Measurements from ENCODE around the gene KPNA6.
A peak's percentile ranks its signal among the peaks of the same experiment; 100 is the strongest.
"Not testable (repeated sequence)": the region's sequence is repeated elsewhere in the genome, so short reads cannot be mapped to it uniquely, and the experiment has no call there.

KPNA6 gene

DNA sequence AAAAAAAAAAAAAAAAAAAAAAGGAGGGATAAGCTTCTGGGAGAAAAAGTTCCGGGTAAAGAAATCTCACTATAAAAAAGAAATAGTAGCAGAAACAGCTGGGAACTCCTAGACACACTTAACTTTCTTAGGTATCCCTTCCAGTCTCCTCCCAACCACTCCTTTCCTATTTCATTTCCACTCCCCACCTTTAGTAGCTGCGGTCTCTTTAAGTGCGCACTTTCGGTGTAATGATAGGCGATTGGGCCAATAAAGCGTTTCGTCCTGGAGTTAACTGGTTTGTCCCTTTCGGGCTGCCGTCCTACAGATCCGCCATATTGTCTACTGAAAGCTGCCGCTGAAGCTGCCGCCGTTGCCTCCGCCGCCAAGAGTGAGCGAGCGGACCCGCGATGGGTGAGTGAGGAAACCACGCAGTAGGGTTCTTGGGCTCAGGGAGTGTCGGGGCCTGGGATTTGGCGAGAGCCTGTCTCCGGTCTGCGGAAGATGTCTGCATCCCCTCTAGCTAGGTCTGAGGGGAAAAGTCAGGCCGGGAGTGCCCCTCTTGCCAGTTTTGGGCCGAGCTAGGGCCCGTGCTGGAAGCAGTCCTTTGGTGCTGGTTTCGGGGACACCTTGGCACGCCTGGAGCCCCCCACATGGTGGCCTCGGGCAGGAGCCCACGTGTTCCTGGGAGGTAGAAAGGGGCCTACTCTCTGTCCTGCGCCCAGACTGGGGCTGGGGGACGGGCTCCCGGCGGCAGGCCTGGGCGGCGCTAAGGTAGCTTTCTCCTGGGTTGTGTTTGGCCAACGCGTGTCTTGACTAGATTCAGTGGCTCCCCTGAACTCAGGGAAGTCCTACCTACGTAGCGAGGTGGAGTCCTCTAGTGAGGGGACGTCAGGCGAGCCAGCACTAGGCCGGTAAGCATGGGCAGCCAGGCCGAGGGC lies at the start of gene KPNA6:
TSS of gene KPNA6 (plus strand) at position 315 of the 920 bp plus-strand sequence. CDS start at position 390, 75 bp downstream.
- DNase-seq = peak; percentile 90

DNA sequence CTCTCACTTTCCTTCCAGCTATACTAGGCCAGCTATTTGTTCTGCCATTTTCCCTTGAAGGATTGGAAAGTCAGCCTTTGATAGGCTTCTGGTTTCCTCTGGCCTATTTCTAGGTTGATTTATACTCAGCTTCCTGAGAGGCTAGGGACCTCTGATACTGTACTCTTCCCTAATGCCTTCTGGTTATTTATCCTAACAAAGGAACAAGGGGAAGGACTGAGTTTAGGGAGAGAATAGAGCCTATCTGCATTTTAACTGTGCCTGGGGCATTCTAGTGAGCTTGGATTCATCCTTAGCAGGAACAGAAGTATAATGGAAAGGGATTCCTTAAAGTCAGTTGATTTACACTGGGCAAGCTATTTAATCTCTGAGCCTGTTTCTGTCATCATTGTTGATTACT lies 46.9 kb upstream of the KPNA6 start:
- no peak for DNase-seq

DNA sequence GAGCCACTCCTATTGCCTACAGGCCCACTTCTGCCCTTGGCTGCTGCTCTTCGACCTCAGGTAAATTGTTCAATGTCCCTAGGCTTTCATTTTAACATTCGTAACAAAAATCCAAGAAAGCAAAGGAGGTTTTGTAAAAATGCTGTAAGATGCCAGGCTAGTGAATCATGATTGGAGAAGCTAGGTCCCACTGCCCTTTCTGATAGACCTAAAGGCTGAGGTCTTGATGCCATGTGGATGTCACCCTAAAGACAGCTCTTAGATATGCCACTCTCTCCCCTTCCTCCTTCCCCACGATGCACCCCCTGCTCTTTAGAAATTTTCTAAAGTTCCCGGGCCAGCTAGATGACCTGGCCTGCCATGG lies 45.0 kb upstream of the KPNA6 start:
- DNase-seq = no peak

DNA sequence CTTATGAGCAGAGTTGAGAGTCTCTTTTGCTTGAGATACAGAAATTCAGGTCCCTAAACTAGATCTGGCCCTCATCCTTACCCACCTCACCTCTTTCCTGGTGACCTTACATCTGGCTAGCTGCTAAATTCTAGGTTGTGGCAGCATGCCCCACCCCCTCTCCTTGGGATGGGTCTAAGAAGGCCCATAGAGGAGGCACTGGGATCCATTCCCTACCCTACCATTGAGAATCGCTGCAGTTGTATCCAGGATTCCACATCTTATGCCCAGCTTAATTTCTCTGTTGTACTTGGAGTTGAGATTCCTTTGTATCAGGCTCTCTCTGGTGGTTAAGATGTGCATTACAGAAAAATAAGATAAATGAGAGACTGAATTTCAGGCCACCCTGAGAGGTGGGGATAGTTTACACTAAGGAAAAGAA lies 44.6 kb upstream of the KPNA6 start:
- DNase-seq = no peak

DNA sequence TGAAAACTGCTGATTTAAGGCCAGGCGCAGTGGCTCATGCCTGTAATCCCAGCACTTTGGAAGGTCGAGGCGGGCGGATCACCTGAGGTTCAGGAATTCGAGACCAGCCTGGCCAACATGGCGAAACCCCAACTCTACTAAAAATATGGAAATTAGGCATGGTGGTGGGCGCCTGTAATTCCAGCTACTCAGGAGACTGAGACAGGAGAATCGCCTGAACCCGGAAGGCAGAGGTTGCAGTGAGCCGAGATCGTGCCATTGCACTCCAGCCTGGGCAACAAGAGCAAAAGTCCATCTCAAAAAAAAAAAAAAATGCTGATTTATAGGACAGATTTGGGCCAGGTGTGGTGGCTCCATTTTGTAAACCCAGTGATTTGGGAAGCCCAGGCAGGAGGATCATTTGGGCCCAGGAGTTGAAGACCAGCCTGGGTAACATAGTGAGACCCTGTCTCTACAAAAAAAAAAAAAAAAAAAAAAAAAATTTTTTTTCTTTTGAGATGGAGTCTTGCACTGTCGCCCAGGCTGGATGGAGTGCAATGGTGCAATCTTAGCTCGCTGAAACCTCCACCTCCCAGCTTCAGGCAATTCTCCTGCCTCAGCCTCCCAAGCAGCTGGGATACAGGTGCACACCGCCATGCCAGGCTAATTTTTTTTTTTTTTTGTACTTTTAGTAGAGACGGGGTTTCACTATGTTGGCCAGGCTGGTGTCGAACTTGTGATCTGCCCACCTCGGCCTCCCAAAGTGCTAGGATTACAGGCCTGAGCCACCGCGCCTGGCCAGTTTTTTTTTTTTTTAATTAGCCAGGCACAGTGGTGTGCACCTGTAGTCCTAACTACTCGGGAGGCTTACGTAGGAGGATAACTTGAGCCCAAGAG lies 42.0 kb upstream of the KPNA6 start:
- DNase-seq = not testable (repeated sequence)

DNA sequence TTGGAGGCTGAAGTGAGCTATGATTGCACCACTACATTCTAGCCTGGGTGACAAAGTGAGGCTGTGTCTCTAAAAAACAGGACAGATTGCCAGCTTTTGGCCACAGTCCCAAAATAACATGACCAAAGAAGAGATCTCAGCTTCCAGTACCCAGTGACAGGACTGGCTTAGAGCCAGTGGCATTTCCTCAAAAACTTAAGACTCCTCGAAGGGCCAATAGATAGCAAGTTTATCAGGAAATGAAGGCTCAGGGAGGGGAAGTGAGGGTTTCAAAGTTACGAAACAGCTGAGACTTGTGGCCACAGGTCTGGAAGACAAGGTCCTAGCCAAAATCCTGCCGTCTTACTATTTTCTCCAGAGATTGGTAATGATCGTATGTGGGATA lies 41.4 kb upstream of the KPNA6 start:
- DNase-seq = no peak

DNA sequence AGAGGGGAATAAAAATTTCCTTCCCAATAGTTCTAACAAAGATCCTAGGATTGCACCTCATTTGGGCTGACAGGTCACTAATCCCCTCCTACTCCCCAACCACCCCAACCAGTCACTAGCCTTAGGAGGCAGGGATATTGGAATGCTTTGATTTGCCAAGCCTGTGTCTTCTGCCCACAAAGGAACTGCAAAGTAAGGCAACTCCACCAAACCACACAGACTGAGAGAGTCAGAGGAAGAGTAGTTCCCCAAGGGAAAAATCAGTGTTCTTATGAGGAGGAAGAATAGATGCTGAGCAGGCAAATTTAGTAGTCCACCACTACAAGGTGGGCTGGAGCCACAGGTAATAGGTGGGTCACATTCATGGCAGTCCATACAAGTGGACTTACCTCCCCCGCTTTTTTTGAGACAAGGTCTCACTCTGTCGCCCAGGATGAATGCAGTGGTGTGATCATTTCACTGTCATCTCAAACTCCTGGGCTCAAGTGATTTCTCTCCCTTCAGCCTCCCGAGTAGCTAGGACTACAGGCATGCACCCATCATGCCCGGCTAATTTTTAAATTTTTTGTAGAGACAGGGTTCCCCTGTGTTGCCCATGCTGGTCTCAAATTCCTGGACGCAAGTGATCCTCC lies 38.8 kb upstream of the KPNA6 start:
- no peak for DNase-seq

DNA sequence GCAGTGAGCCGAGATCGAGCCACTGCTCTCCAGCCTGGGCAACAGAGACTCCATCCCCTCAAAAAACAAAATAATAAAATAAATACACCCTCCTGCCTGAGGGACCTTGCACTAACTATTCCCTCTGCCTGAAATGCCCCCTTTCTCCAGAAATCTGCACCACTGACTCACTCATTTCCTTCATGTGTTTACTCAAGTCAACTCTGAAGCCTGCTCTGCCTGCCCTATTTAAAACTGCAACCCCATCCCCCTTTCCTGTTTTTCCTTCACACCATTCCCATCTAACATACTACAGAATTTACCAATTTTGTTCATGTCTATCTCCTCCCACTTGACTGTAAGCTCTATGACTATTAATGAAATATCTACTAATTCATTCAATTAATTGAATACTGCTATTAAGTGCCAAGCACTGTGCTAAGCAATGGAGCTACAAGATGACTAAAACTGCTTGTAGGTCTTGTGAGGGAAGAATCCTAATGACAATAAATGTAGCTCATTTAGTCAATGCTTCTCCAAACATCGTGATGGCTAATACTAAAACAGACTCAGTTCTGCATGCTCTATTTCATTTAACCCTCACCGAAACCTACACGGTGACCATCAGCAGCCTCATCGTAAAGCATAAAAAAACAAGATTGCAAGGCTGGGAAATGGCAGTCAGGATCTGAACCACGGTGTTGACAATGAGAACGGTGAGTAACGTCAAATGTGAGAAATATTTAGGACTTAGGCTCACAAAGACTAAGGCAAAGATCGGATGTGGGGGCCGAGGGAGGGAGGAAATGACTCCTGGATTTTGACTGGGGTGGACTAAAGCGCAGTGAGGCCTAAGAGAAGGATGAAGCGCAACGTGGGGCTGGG lies 35.9 kb upstream of the KPNA6 start:
- no peak for DNase-seq

DNA sequence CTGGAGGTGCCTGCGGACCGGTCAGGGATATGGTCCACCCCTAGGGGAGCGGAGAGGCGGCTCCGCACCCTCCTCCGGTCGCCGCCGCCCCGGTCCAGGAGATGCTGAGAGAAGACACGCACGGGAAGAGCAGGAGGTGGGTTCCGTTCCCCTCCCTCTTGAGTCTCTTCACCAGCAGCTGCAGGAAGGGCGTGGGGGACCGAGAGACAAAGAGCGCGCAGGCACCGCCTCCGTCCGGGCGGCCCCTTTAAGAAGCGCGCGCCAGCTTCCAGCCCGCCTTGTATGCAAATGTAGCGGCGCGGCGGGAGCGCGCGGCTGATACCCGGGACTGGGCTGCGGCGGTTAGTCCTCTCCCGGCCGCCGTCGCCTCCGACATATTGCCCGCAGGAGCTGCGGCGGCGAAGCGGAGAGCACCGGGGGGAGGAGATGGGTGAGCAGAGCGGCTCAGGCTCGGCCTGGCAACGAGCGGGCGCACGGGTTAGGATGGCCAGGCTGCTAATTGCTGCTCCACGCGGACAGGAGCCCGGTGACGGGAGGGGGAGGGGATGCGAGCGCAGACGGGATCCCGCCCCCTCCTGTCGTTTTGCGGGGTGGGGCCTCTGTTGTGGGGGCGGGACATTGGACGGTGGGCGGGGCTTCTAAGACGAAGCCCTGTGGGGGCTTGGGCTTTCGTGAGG lies 35.1 kb upstream of the KPNA6 start, which contains the start of gene TMEM39B:
TSS of gene TMEM39B (plus strand) at position 318 of the 677 bp plus-strand sequence. CDS start at position 427, 109 bp downstream.
- DNase-seq = peak; percentile 95

DNA sequence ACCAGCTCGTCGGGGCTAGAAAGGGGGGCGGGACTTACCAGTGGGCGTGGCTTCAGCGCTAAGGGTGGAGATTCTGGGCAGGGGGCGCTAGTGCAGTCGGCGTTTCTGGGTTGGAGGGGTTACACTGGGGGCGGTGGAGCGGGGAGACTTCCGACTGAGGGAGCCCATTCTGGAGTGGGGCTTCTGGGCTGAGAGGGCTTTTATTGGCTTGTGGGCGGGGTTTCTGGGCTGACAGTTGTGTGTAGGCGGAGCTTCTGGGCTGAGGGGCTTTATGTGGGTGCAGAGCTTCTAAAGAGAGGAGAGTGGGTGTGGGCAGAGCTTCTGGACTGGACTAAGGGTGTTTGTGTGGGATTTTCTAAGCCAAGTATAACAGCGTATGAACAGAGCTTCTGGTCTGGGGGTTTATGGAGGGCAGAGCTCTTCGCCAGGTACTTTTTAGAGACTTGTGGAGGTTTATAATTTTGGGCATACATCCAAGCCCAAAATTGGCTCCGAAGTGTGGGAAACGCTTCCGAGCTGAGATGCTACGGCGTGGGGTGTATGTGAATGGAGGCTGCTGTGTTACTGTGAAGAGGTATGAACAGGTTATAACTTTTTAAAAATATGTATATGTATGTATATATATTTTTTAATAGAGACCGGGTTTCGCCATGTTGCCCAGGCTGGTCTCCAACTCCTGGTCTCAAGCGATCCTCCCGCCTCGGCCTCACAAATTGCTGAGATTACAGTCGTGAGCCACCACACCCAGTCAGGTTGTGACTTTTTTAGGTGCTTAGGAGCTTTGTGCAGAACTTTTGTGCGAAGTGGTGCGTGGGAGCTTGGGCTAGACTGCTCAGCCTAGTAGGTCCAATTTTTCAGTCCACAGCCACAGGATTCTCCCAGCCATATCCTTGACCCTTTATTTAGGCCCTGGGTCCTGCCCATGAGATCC lies 34.3 kb upstream of the KPNA6 start:
- DNase-seq = no peak

DNA sequence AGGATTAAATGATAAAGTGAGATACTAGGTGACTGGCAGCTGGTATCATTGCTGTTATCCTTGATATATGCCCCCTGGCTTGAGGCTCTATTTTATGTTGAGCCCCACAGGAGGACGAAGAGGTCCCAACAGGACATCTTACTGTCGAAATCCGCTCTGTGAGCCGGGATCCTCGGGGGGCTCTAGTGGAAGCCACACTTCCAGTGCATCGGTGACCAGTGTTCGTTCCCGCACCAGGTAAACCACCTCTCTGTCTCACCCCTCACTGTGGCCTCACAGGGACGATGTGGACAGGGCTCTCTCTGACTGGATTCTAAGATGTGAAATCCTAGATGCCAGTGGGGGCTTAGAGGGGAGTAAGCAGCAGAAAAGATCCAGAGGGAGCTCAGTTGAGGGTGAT lies 33.0 kb upstream of the KPNA6 start:
- no peak for DNase-seq

DNA sequence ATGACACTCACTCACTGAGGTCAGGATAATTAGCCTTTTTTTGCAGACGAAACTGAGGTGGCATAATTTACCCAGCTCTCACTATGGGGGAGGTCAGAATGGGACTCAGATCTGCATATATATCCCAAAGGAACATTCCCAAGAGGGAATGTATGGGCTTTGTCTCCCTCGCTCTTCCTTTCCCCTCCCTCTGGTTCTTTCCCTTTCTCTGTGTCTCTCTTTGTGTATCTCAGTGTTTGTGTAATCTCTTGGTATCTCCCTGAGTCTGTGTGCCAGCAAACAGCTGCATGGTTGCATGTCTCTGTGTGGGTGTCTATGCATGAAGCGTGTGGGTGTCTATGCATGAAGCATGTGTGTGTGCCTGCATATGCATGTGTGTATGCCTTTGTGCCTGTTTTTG lies 30.4 kb upstream of the KPNA6 start:
- DNase-seq = no peak

DNA sequence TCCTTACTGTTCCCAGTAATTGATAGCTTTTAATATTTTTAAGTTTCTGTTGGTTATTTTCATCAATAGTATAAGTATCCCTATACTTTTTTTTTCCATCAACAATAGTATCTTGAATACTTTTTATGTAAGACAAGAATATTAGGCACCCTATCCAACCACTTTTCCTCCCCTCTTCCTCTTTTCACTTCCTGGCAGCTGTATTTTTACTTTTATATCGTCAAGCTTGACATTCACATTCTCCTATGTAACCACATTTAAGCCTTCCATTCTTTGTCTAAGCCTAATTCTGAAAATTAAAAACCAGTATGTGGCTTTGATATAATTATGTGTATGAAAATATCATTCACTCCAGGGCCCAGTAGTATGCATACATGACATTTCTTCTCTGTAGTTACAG lies 25.8 kb upstream of the KPNA6 start:
- DNase-seq = no peak

DNA sequence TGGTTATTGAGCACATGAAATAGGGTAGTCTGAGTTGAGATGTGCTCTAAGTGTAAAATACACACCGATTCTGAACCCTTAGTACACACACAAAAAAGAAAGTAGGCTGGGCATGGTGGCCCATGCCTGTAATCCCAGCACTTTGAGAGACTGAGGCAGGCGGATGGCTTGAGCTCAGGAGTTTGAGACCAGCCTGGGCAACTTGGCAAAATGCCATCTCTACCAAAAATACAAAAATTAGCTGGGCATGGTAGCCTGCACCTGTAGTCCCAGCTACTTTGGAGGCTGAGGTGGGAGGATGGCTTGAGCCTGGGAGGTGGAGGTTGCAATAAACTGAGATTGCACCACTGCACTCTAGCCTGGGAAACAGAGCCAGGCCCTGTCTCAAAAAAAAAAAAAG lies 21.5 kb upstream of the KPNA6 start:
- DNase-seq = not testable (repeated sequence)

DNA sequence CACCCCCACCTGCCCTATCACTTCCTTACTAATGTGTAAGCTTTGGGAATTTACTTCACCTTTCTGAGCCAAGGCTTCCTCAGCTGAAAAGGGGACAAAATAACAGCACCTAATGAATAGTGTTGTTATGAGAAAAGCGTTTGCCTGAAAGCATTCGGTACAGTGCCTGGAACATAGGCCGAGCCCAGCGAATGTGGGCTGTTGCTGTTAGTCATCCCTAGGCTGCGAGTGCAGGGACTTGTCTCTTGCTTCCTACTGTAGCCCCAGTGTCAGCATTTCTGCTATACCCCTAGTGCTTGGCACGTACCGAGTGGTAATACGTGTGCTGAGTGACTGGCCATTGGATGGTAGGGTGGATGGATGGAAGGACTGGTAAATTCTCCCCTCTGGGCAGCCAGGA lies 16.7 kb upstream of the KPNA6 start:
- DNase-seq = no peak

DNA sequence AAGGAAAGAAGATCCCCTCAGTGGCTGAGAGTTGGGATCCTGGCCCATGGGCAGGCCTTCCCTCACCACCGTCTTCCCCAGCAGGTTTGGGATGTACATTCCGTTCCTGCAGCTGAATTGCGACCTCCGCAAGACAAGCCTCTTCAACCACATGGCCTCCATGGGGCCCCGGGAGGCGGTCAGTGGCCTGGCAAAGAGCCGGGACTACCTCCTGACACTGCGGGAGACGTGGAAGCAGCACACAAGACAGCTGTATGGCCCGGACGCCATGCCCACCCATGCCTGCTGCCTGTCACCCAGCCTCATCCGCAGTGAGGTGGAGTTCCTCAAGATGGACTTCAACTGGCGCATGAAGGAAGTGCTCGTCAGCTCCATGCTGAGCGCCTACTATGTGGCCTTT lies 16.3 kb upstream of the KPNA6 start:
- DNase-seq = no peak

DNA sequence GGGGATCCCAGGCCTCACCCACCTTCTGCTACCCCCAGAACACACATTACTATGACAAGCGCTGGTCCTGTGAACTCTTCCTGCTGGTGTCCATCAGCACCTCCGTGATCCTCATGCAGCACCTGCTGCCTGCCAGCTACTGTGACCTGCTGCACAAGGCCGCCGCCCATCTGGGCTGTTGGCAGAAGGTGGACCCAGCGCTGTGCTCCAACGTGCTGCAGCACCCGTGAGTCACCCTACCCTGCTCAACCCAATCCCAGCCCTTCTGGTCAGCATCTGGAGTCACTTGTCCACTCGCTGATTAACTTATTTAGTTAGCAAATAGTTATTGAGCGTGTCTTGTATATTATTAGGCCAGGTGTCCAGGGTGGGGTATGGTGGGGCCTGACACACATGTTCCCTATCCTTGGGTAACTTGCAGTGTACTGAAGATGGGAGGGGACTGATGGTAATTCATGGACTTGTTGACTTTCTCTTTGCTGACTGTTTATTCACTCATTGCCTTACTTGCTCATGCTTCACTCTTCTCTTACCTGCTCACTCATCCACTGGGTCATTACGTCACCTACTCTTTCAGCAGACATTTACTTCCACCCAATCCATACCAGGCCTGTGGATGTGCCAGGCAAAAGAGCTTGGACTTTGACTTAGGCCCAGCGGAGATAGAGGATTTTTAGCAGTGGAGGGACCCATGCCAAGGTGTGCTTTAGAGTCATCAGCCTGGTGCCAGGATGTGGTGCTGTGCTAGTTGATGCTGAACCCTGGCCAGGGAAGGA lies 12.9 kb upstream of the KPNA6 start:
- DNase-seq = no peak

DNA sequence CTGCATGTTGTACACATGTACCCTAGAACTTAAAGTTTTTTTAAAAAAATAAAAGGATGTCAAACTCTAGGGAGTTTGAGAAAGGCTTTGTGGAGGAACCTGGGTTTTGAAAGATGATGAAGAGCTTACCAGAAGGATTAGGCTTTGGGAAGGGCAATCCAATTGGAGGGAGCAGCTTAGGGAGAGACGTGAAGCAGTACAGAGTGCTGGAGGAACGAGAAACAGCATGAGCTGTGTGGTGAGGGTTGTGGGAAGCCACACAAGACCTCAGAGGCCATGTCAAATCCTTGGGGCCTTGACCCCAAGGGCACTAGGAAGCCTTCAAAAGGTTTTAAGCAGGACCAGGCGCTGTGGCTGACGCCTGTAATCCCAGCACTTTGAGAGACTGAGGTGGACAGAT lies 8.4 kb upstream of the KPNA6 start:
- DNase-seq = no peak

DNA sequence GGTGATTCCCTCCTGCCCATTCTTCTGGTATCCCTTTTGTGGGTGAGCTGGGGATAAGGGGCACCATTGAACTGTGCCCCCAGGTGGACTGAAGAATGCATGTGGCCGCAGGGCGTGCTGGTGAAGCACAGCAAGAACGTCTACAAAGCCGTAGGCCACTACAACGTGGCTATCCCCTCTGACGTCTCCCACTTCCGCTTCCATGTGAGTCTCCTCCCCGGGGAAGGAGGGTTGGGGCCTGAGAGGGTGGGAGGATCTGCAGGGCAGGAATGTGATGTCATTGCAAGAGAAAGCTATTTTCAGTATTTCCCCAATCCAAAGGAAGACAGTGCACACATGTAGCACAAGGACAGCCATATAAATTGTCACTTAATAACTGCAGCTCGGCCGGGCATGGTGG lies 7.5 kb upstream of the KPNA6 start:
- no peak for DNase-seq
